ENCODE results near the gene CASP7.

CASP7 gene

DNA sequence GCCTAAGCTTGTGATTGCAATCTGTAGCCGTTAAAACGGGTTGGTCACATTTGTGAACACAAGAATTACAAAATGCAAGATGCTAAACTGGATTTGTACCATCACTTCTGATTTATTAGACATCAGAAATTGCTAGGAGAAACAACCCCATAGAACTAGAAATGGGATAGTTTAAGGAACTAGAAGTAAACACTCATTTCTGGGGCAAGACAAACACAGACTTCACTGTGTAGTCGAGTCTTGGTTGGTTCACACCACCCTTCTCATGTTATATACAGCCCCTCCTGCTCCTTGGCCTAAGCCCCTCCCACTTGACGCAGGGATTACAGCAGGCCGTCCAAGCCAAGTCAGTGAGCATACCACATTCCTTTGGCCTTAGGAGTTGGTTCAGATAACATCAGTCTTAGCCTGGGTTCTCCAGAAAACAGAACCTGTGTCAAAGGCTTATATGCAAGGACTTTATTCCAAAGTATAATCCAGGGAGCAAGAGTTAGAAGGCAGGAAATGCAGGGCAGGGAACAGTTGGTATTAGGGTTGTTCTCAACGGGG, 13.8 kb upstream of the CASP7 start:
- H3K9ac ChIP-seq (ENCODE audit: low read depth in 1 of 2, low read length in 2 of 2): no peak overlapping the region
- H3K36me3 ChIP-seq (ENCODE audit: control insufficient read depth in 2 of 2, insufficient read depth in 2 of 2, low read length in 2 of 2): no peaks in the 10 kb centered on the region
- H3K27ac ChIP-seq (ENCODE audit: low read depth in 2 of 2, low read length in 2 of 2): no peak overlapping the region
- no peaks in the 10 kb centered on the region for H3K27me3 ChIP-seq (ENCODE audit: control insufficient read depth in 2 of 2, insufficient read depth in 2 of 2, low read length in 2 of 2)
- H3K4me3 ChIP-seq (ENCODE audit: low read length in 2 of 2): no peak overlapping the region
- H3K4me1 ChIP-seq (ENCODE audit: control insufficient read depth in 2 of 2, insufficient read depth in 2 of 2, low read length in 2 of 2): no peaks in the 10 kb centered on the region
- peaks cover 0 to 3% of the 10 kb centered on the region in 2 donors for H3K9me3 ChIP-seq (ENCODE audit: control insufficient read depth in 2 of 2, low read length in 2 of 2)

DNA sequence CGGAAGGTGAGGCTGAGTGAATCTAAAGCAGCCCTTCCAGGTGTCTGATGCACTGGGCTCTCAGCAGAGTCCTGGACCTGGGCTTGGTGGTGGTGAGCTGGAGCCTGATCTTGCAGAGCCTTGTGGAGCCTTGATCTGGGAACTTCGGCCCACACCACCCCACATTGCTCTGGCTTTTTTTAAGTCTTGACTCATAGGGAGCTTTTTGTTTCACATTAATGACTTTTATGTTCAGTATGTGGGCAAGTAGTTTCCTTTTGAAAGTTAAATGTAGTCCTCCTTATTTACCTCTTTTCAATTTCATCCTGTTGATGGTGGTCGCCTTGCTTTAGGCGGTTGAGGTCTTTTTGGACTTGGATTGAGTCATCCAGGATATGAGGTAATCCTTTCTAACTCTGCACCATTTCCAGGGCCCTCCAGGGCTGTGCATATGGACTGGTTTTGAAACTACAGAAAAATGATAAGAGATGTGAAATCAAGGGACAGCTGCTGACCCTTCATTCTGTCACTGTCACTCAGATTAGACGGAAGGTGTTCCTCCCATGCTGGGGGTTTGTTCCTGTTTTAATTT, 12.9 kb upstream of the CASP7 start:
- Histone ChIP-seq H3K4me1 (ENCODE audit: control insufficient read depth in 2 of 2, insufficient read depth in 2 of 2, low read length in 2 of 2) (no peaks in the 10 kb centered on the region), H3K4me3 (ENCODE audit: low read length in 2 of 2) (no peak overlapping the region), H3K9me3 (ENCODE audit: control insufficient read depth in 2 of 2, low read length in 2 of 2) (peaks cover 0 to 3% of the 10 kb centered on the region in 2 donors), H3K36me3 (ENCODE audit: control insufficient read depth in 2 of 2, insufficient read depth in 2 of 2, low read length in 2 of 2) (no peaks in the 10 kb centered on the region), H3K27ac (ENCODE audit: low read depth in 2 of 2, low read length in 2 of 2) (no peak overlapping the region), H3K27me3 (ENCODE audit: control insufficient read depth in 2 of 2, insufficient read depth in 2 of 2, low read length in 2 of 2) (no peaks in the 10 kb centered on the region), H3K9ac (ENCODE audit: low read depth in 1 of 2, low read length in 2 of 2) (no peak overlapping the region)

DNA sequence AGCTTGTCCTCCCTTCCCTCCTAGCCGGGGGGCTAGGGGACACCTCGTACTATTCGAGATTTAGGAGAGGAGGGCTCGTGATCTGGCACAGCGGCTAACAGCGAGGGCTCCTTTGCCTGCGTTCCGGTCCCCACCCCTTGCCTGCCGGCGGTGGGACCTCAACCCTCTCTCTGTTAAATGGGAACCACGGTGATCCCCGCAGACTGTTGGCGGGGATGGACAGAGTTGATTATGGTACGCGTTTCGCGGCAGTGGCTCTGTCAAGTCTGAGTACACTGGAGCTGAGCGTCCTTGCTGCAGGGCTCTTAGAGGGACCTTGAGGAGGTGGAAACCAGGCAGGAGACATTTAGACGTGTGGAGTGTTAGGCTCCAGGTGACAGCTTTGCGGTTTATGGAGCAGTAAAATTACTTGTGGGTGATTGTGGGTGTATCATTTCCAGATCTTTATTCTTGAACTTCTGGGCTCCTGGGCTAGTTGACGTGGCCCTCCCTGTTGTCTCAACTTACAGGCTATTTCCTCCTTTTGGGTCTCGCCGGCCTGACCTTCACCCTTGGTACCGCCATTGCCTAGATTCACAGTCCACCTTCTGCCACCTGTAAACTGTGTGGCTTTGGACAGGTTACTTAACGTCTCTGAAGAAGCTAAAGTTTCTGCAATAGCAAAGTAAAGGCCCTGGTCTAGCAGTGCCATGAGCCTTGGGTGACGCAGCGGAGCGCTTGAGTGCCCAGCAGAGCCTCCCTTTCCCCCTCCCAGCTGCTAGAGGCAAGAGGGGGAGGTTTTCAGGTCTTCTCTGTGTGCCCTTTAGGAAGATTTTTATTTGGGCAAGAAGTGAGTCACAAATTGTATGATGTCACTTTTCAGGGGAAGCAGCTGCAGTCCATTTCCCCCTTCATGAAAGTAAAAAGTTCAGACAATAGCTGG, 739 bp downstream of the CASP7 start:
- Histone ChIP-seq H3K27ac (ENCODE audit: low read depth in 2 of 2, low read length in 2 of 2) (peak overlapping the region; percentile 98 to 99), H3K4me3 (ENCODE audit: low read length in 2 of 2) (peak overlapping the region; percentile 96 to 97), H3K27me3 (ENCODE audit: control insufficient read depth in 2 of 2, insufficient read depth in 2 of 2, low read length in 2 of 2) (no peaks in the 10 kb centered on the region), H3K9ac (ENCODE audit: low read depth in 1 of 2, low read length in 2 of 2) (peak overlapping the region; percentile 98 to 99), H3K4me1 (ENCODE audit: control insufficient read depth in 2 of 2, insufficient read depth in 2 of 2, low read length in 2 of 2) (peaks cover 12 to 24% of the 10 kb centered on the region in 2 donors), H3K36me3 (ENCODE audit: control insufficient read depth in 2 of 2, insufficient read depth in 2 of 2, low read length in 2 of 2) (peaks cover 0 to 3% of the 10 kb centered on the region in 2 donors), H3K9me3 (ENCODE audit: control insufficient read depth in 2 of 2, low read length in 2 of 2) (no peaks in the 10 kb centered on the region)

DNA sequence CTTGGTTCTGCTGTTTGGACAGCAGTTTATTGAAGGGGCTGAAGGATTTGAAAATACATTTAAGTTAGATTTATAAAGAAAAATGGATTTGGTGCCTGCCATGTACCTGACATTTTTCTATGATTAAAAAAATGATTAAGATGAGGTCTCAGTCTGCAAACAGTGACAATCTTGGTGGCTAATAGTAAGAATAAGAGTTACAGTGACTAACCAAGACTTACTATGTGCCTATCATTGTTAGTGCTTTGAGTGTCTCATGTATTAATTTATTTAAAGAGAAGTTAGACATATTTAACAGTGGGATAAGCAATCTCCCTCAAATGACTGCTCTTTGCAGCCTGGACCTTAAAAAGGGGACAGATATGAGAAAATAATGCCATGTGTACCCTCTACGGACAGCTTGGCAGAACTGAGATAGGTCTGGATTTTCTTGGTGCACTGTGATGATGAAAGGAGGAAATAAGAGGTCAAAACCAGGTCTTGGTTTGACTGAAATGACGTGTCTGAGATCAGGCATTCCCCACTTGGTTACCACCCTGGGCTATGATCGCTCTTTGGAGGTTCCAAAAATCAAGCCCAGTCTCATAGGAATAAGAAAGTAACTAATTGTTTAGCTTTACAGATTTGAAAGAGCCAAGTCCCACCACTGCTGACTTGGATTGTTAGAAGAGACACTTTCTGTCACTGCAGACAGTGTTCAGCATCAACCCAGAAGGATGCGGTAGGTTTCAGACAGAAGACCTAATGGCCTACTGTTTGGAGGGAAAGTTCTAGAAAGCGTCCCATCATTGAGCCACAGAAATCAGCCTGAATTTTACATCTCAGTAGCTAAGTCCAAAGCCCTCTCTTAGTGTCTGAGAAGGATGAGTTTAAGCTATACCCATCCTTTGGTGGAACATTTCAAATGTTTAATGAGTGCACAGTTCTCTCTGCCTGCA, 2.1 kb downstream of the CASP7 start:
- Histone ChIP-seq H3K27ac (ENCODE audit: low read depth in 2 of 2, low read length in 2 of 2) (no peak overlapping the region), H3K4me1 (ENCODE audit: control insufficient read depth in 2 of 2, insufficient read depth in 2 of 2, low read length in 2 of 2) (peaks cover 12 to 28% of the 10 kb centered on the region in 2 donors), H3K9me3 (ENCODE audit: control insufficient read depth in 2 of 2, low read length in 2 of 2) (no peaks in the 10 kb centered on the region), H3K9ac (ENCODE audit: low read depth in 1 of 2, low read length in 2 of 2) (no peak overlapping the region), H3K36me3 (ENCODE audit: control insufficient read depth in 2 of 2, insufficient read depth in 2 of 2, low read length in 2 of 2) (peaks cover 0 to 3% of the 10 kb centered on the region in 2 donors), H3K4me3 (ENCODE audit: low read length in 2 of 2) (peak overlapping the region in 1 of 2 donors; percentile 97), H3K27me3 (ENCODE audit: control insufficient read depth in 2 of 2, insufficient read depth in 2 of 2, low read length in 2 of 2) (no peaks in the 10 kb centered on the region)

DNA sequence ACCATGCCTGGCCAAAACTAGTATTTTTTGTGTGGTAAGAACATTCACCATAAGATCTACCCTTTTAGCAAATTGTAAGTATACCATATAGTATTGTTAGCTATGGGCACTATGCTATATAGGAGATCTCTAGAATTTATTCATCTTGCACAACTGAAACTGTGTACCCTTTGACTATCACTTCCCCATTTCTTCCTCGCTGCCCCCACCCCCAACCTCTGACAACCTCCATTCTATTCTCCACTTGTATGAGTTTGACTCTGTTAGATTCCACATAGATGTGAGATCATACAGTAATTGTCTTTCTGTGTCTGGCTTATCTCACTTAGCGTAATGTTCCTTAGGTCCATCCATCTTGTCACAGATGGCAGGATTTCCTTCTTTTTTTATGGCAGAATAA, 3.6 kb downstream of the CASP7 start:
- Histone ChIP-seq H3K4me1 (ENCODE audit: control insufficient read depth in 2 of 2, insufficient read depth in 2 of 2, low read length in 2 of 2) (peaks cover 12 to 28% of the 10 kb centered on the region in 2 donors), H3K4me3 (ENCODE audit: low read length in 2 of 2) (no peak overlapping the region), H3K9ac (ENCODE audit: low read depth in 1 of 2, low read length in 2 of 2) (no peak overlapping the region), H3K36me3 (ENCODE audit: control insufficient read depth in 2 of 2, insufficient read depth in 2 of 2, low read length in 2 of 2) (peaks cover 0 to 3% of the 10 kb centered on the region in 2 donors), H3K27me3 (ENCODE audit: control insufficient read depth in 2 of 2, insufficient read depth in 2 of 2, low read length in 2 of 2) (no peaks in the 10 kb centered on the region), H3K9me3 (ENCODE audit: control insufficient read depth in 2 of 2, low read length in 2 of 2) (no peaks in the 10 kb centered on the region), H3K27ac (ENCODE audit: low read depth in 2 of 2, low read length in 2 of 2) (no peak overlapping the region)

DNA sequence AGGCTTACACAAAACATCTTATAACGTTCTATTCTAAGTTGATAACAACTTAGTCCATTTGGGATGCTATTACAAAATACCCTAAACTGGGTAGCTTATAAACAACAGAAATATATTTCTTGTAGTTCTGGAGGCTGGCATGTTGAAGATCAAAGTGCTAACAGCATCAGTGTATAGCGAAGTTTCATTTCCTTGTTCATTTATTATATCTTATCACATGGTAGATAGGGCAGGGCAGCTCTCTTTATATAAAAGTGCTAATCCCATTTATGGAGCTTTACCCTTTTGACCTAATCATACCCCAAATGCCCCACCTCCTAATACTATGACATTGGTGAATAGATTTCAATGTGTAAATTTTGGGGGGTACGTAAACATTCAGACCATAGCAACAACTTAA, 6.3 kb downstream of the CASP7 start:
- Histone ChIP-seq H3K9ac (ENCODE audit: low read depth in 1 of 2, low read length in 2 of 2) (no peak overlapping the region), H3K36me3 (ENCODE audit: control insufficient read depth in 2 of 2, insufficient read depth in 2 of 2, low read length in 2 of 2) (peaks cover 0 to 3% of the 10 kb centered on the region in 2 donors), H3K27ac (ENCODE audit: low read depth in 2 of 2, low read length in 2 of 2) (peak overlapping the region; percentile 17 to 57), H3K9me3 (ENCODE audit: control insufficient read depth in 2 of 2, low read length in 2 of 2) (no peaks in the 10 kb centered on the region), H3K27me3 (ENCODE audit: control insufficient read depth in 2 of 2, insufficient read depth in 2 of 2, low read length in 2 of 2) (no peaks in the 10 kb centered on the region), H3K4me1 (ENCODE audit: control insufficient read depth in 2 of 2, insufficient read depth in 2 of 2, low read length in 2 of 2) (peaks cover 3 to 22% of the 10 kb centered on the region in 2 donors), H3K4me3 (ENCODE audit: low read length in 2 of 2) (no peak overlapping the region)

DNA sequence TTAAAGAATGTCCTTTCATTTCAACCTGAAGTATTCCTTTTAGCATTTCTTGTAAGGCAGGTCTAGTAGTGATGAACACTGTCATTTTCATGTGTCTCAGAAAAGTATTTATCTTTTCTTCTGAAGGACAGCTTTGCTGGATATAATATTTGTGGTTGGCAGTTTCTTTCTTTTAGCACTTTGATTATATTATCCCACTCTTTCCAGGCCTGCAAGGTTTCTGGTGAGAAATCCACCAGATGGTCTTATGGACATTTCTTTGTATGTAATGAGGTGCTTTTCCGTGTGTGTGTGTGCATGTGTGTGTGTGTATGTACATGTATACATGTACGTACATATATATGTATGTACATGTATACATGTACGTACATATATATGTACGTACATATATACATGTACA, 7.3 kb downstream of the CASP7 start:
- Histone ChIP-seq H3K9me3 (ENCODE audit: control insufficient read depth in 2 of 2, low read length in 2 of 2) (no peaks in the 10 kb centered on the region), H3K4me3 (ENCODE audit: low read length in 2 of 2) (no peak overlapping the region), H3K36me3 (ENCODE audit: control insufficient read depth in 2 of 2, insufficient read depth in 2 of 2, low read length in 2 of 2) (peaks cover under 1 to 7% of the 10 kb centered on the region in 2 donors), H3K27ac (ENCODE audit: low read depth in 2 of 2, low read length in 2 of 2) (no peak overlapping the region), H3K4me1 (ENCODE audit: control insufficient read depth in 2 of 2, insufficient read depth in 2 of 2, low read length in 2 of 2) (peaks cover 0 to 15% of the 10 kb centered on the region in 2 donors), H3K9ac (ENCODE audit: low read depth in 1 of 2, low read length in 2 of 2) (no peak overlapping the region), H3K27me3 (ENCODE audit: control insufficient read depth in 2 of 2, insufficient read depth in 2 of 2, low read length in 2 of 2) (no peaks in the 10 kb centered on the region)

DNA sequence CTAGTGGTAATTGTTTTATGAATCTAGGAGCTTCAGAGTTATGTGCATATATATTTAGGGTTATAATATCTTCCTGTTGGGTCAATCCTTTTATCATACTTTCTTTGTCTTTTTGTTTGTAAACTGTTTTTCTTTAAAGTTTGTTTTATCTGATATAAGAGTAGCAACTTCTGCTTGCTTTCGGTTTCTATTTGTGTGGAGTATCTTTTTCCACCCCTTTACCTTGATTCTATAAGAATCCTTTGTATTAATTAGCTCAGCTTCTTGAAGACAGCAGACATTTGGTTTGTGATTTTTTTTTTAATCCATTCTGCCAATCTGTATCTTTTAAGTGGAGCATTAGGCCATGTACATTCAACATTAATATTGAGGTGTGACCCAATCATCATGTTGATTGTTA, 9.3 kb downstream of the CASP7 start:
- H3K4me3 ChIP-seq (ENCODE audit: low read length in 2 of 2): no peak overlapping the region
- peaks cover 0 to 12% of the 10 kb centered on the region in 2 donors for H3K4me1 ChIP-seq (ENCODE audit: control insufficient read depth in 2 of 2, insufficient read depth in 2 of 2, low read length in 2 of 2)
- no peaks in the 10 kb centered on the region for H3K27me3 ChIP-seq (ENCODE audit: control insufficient read depth in 2 of 2, insufficient read depth in 2 of 2, low read length in 2 of 2)
- H3K27ac ChIP-seq (ENCODE audit: low read depth in 2 of 2, low read length in 2 of 2): no peak overlapping the region
- peaks cover 3 to 8% of the 10 kb centered on the region in 2 donors for H3K9me3 ChIP-seq (ENCODE audit: control insufficient read depth in 2 of 2, low read length in 2 of 2)
- H3K36me3 ChIP-seq (ENCODE audit: control insufficient read depth in 2 of 2, insufficient read depth in 2 of 2, low read length in 2 of 2): peaks cover 14 to 16% of the 10 kb centered on the region in 2 donors
- no peak overlapping the region for H3K9ac ChIP-seq (ENCODE audit: low read depth in 1 of 2, low read length in 2 of 2)

DNA sequence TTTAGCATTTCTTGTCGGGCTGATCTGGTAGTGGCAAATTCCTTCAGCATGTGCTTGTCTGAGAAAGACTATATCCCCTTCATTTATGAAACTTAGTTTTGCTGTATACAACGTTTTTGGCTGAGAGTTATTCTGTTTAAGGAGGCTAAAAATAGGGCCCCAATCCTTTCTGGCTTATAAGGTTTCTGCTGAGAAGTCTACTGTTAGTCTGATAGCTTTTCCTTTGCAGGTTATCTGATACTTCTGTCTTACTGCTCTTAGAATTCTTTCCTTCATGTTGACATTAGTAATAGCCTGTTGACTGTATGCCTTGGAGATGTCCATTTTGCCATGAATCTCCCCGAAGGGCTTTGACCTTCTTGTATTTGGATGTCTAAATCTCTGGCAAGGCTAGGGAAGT, 9.9 kb downstream of the CASP7 start:
- no peak overlapping the region for H3K27ac ChIP-seq (ENCODE audit: low read depth in 2 of 2, low read length in 2 of 2)
- H3K9me3 ChIP-seq (ENCODE audit: control insufficient read depth in 2 of 2, low read length in 2 of 2): peaks cover 3 to 8% of the 10 kb centered on the region in 2 donors
- H3K4me3 ChIP-seq (ENCODE audit: low read length in 2 of 2): no peak overlapping the region
- no peak overlapping the region for H3K9ac ChIP-seq (ENCODE audit: low read depth in 1 of 2, low read length in 2 of 2)
- peaks cover 0 to 12% of the 10 kb centered on the region in 2 donors for H3K4me1 ChIP-seq (ENCODE audit: control insufficient read depth in 2 of 2, insufficient read depth in 2 of 2, low read length in 2 of 2)
- H3K27me3 ChIP-seq (ENCODE audit: control insufficient read depth in 2 of 2, insufficient read depth in 2 of 2, low read length in 2 of 2): no peaks in the 10 kb centered on the region
- H3K36me3 ChIP-seq (ENCODE audit: control insufficient read depth in 2 of 2, insufficient read depth in 2 of 2, low read length in 2 of 2): peaks cover 14 to 20% of the 10 kb centered on the region in 2 donors

All from mucosa of rectum (tissue), 2 donors.